Fibroblast of pulmonary artery (primary cell): ENCODE measurements around the gene PHETA1.

Experiments
- DNase-seq: peaks from one replicate; pipeline ENCODE4 v3.0.0-alpha.2; 2010; ENCODE audit warnings: low read depth
- H3K4me3 ChIP-seq: replicated peaks from 2 replicates; pipeline ENCODE4 v1.5.1; 2011; ENCODE audit warnings: low read depth, mild to moderate bottlenecking, control low read depth, low read length, moderate library complexity
- CTCF ChIP-seq: IDR thresholded peaks from 2 replicates; pipeline ENCODE4 v1.5.1; 2011; ENCODE audit warnings: mild to moderate bottlenecking, control low read depth, low read length, inconsistent platforms; ENCODE audit errors: missing control alignments

Gene PHETA1

GRCh38 chr12:111314953-111315539 is 53.8 kb downstream of the PHETA1 start:
- no peak for TF ChIP-seq CTCF
- peak; percentile 41 for DNase-seq
- no peak overlapping the region for H3K4me3 ChIP-seq

GRCh38 chr12:111313833-111314259 is 55.0 kb downstream of the PHETA1 start:
- peak; percentile 79 for DNase-seq
- TF ChIP-seq CTCF = peak; percentile 96
- H3K4me3 ChIP-seq = no peak overlapping the region

- DNase-seq = no peak
- H3K4me3 ChIP-seq = no peak overlapping the region
- TF ChIP-seq CTCF = no peak
Measured at GRCh38 chr12:111312708-111313107, 56.2 kb downstream of the PHETA1 start.

GRCh38 chr12:111312016-111312415 is 56.9 kb downstream of the PHETA1 start:
- TF ChIP-seq CTCF = no peak
- H3K4me3 ChIP-seq = no peak overlapping the region
- DNase-seq = no peak

GRCh38 chr12:111311011-111311410 is 57.9 kb downstream of the PHETA1 start:
- no peak overlapping the region for H3K4me3 ChIP-seq
- no peak for DNase-seq
- no peak for TF ChIP-seq CTCF
